HepG2 (cell line): Measurements from ENCODE around the gene KLB. TPM values are rescaled to one million over a fixed set of nuclear protein-coding genes. Genes with fewer than 3 reads are reported as not detected.

Experiments used
- AKNA ChIP-seq: sonication (generic); formaldehyde crosslinking; IDR thresholded peaks from 2 replicates; pipeline ENCODE4 v1.4.0; 2020; ENCODE audit warnings: missing genetic modification reagents, borderline replicate concordance
- FOXM1 ChIP-seq: sonication (generic); formaldehyde crosslinking; IDR thresholded peaks from 2 replicates; pipeline ENCODE4 v1.5.0; 2020; ENCODE audit warnings: missing genetic modification reagents
- GPBP1L1 ChIP-seq: sonication (generic); formaldehyde crosslinking; IDR thresholded peaks from 2 replicates; pipeline ENCODE4 v1.5.0; 2020; ENCODE audit warnings: mild to moderate bottlenecking, missing genetic modification reagents
- HNRNPL ChIP-seq: fragments of 200-400 bp; formaldehyde crosslinking; IDR thresholded peaks from 2 replicates; pipeline ENCODE4 v1.6.1; 2017; ENCODE audit warnings: mild to moderate bottlenecking, low read depth, low read length
- MAFF ChIP-seq: IDR thresholded peaks from 2 replicates; pipeline ENCODE4 v1.6.1; 2011; ENCODE audit warnings: low read depth, low read length, improper control_type of control experiment
- NR0B2 ChIP-seq: sonication (generic); formaldehyde crosslinking; IDR thresholded peaks from 2 replicates; pipeline ENCODE4 v1.4.0; 2020; ENCODE audit warnings: mild to moderate bottlenecking, missing genetic modification reagents
- SALL1 ChIP-seq: sonication (generic); formaldehyde crosslinking; IDR thresholded peaks from 2 replicates; pipeline ENCODE4 v1.8.0; 2022; ENCODE audit warnings: mild to moderate bottlenecking, missing genetic modification reagents
- TFDP1 ChIP-seq: IDR thresholded peaks from 2 replicates; pipeline ENCODE4 v1.6.1; 2016; ENCODE audit warnings: missing compliant biosample characterization, missing genetic modification reagents, borderline replicate concordance
- XRCC5 ChIP-seq: fragments of 200-400 bp; formaldehyde crosslinking; optimal IDR thresholded peaks from 2 replicates; pipeline ENCODE3; 2017; ENCODE audit warnings: mild to moderate bottlenecking, low read length
- ZNF446 ChIP-seq: sonication (generic); formaldehyde crosslinking; IDR thresholded peaks from 2 replicates; pipeline ENCODE4 v1.5.0; 2020; ENCODE audit warnings: mild to moderate bottlenecking, missing genetic modification reagents
- ZNF546 ChIP-seq: sonication (generic); formaldehyde crosslinking; conservative IDR thresholded peaks from 2 replicates; pipeline ENCODE4 v1.8.1; 2023; ENCODE audit warnings: mild to moderate bottlenecking, missing genetic modification reagents
- ZNF577 ChIP-seq: sonication (generic); formaldehyde crosslinking; IDR thresholded peaks from 2 replicates; pipeline ENCODE4 v1.4.0; 2020; ENCODE audit warnings: mild to moderate bottlenecking, low read depth, missing genetic modification reagents, borderline replicate concordance
- ZNF609 ChIP-seq: sonication (generic); formaldehyde crosslinking; IDR thresholded peaks from 2 replicates; pipeline ENCODE4 v1.4.0; 2020; ENCODE audit warnings: mild to moderate bottlenecking, missing genetic modification reagents, borderline replicate concordance
- ZNF670 ChIP-seq: sonication (generic); formaldehyde crosslinking; IDR thresholded peaks from 2 replicates; pipeline ENCODE4 v1.8.0; 2022; ENCODE audit warnings: mild to moderate bottlenecking, missing genetic modification reagents, borderline replicate concordance
- polyA plus RNA-seq, 8 experiments: library from polyadenylated mRNA; depleted of rRNA in 3 of 8; stranded (reverse) in 7 of 8; unstranded in 1 of 8; fragments of >200 nt; fragmentation: Illumina TruSeq in 4 of 8; extraction: Trizol in 4 of 8; gene quantifications; 2 replicates each; pipeline versions ENCODE4 v1.2.1 to v1.2.3, GENCODE V29; 2011 to 2016; ENCODE audit warnings: low read depth in 4 of 8, missing spikeins in 1 of 8, mixed read lengths in 1 of 8; ENCODE audit not compliant: insufficient read depth in 1 of 8
- total RNA-seq, 5 experiments: library from RNA; depleted of rRNA; stranded (reverse); fragments of >200 nt; fragmentation: Illumina TruSeq; extraction: Trizol; gene quantifications; 2 replicates each; pipeline ENCODE4 v1.2.3, GENCODE V29; 2016; ENCODE audit warnings: low read depth in 1 of 5

KLB gene
- total and polyA plus RNA-seq, 2 of the 13 experiments (the other 11 are each of a cell fraction or from before 2014, with no cell fraction given) = 25.3 to 82.0 TPM

- TF ChIP-seq ZNF577 (CRISPR knock-in tag) (peak; percentile 72; the same call in 1 of the 2 replicates), XRCC5 (peak; percentile 85), ZNF446 (CRISPR knock-in tag) (peak; percentile 97), AKNA (CRISPR knock-in tag) (peak; percentile 91; the same call in 1 of the 2 replicates), FOXM1 (CRISPR knock-in tag) (0 out of 2 replicates have a peak, but pooled peaks have one; percentile 35), ZNF670 (peak; percentile 81; the same call in 1 of the 2 replicates), SALL1 (CRISPR knock-in tag) (peak; percentile 99), NR0B2 (CRISPR knock-in tag) (peak; percentile 98), MAFF (no peak), ZNF609 (CRISPR knock-in tag) (peak; percentile 83), ZNF546 (peak; percentile 82), GPBP1L1 (no peak), HNRNPL (peak; percentile 52; the same call in 1 of the 2 replicates), TFDP1 (CRISPR knock-in tag) (peak; percentile 100)
Measured at GRCh38 chr4:39365830-39366771, 40.6 kb upstream of the KLB start, which contains the start of gene RFC1 (continued).
